Measurements from ENCODE around the gene SLC26A1.
"Not testable (repeated sequence)": the region's sequence is repeated elsewhere in the genome, so short reads cannot be mapped to it uniquely, and the experiment has no call there.

The SLC26A1 gene

GRCh38 chr4:1012034-1012739, 19.0 kb upstream of the SLC26A1 start:
- DNase-seq: peak; percentile 21

- no peak for DNase-seq
These were observed 18.4 kb upstream of the SLC26A1 start for GRCh38 chr4:1011666-1012033.

- peak; percentile 90 for DNase-seq
These were observed 17.9 kb upstream of the SLC26A1 start, which contains the start of gene FGFRL1 for GRCh38 chr4:1011022-1011665. FGFRL1 (plus strand) TSS chr4:1011626; CDS start chr4:1012486, 860 bp downstream.

GRCh38 chr4:1010395-1011021, 17.3 kb upstream of the SLC26A1 start:
- peak; percentile 34 for DNase-seq

- DNase-seq: peak; percentile 71
These were observed 16.6 kb upstream of the SLC26A1 start for GRCh38 chr4:1009542-1010394.

- no peak for DNase-seq
These were observed 15.8 kb upstream of the SLC26A1 start for GRCh38 chr4:1008840-1009541.

GRCh38 chr4:1006856-1007255, 13.7 kb upstream of the SLC26A1 start:
- DNase-seq: no peak

- DNase-seq: no peak
These were observed 11.6 kb upstream of the SLC26A1 start for GRCh38 chr4:1004557-1005485.

- DNase-seq: no peak
These were observed 10.8 kb upstream of the SLC26A1 start for GRCh38 chr4:1004071-1004418.

GRCh38 chr4:1003271-1004070, 10.3 kb upstream of the SLC26A1 start:
- DNase-seq: no peak

- DNase-seq: no peak
These were observed 9.5 kb upstream of the SLC26A1 start for GRCh38 chr4:1002631-1003251.

- DNase-seq: no peak
These were observed 9.0 kb upstream of the SLC26A1 start for GRCh38 chr4:1002131-1002630.

GRCh38 chr4:1001561-1002130, 8.4 kb upstream of the SLC26A1 start:
- no peak for DNase-seq

GRCh38 chr4:1000686-1001260, 7.6 kb upstream of the SLC26A1 start:
- DNase-seq: no peak

GRCh38 chr4:999882-1000425, 6.8 kb upstream of the SLC26A1 start:
- no peak for DNase-seq

GRCh38 chr4:999240-999863, 6.1 kb upstream of the SLC26A1 start:
- not testable (repeated sequence) for DNase-seq

- DNase-seq: no peak
These were observed 5.0 kb upstream of the SLC26A1 start for GRCh38 chr4:998096-998691.
